Measurements from ENCODE around the gene SIL1. TPM values are rescaled to one million over a fixed set of nuclear protein-coding genes. Genes with fewer than 3 reads are reported as not detected.

The SIL1 gene
- total RNA-seq, 1 experiment from 2014 or later = 10.7 TPM

DNA sequence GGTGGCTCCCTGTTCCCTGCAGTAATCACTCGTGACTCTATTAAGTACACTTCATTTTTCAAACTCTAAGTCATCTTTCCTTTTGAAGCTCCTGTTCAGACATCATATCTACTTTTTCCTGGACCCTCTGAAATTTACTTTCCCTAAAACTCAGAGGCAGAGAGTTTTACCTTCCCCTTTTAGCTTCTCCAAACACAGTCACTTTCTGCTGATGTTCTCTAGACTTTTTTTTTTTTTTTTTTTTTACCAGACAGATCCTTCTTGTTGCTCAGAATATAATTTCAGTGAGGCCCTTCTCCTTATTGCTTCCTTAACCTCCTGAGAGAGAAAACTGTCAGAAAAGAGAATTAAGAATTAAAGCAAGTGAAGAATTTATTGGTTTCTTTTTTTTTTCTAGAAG is 236.4 kb downstream of the SIL1 start:
- Mint-ChIP-seq H3K27ac (no peak overlapping the region; the same call in 1 of the 2 replicates), H3K36me3 (no peaks in the 10 kb centered on the region), H3K9me3 (no peaks in the 10 kb centered on the region), H3K4me3 (no peak overlapping the region), H3K27me3 (ENCODE audit: low read depth) (no peaks in the 10 kb centered on the region), H3K4me1 (peaks cover 28% of the 10 kb centered on the region)
- CTCF ChIA-PET = interaction anchor here (0.8 to 2.1 kb wide), 2 partner anchors 8 to 15 kb away, joined by 3 to 7 read pairs; no protein-coding TSS in a partner anchor
- POLR2A ChIA-PET = no interaction called here
- ATAC-seq = no peak
- TF ChIP-seq GABPB1 (CRISPR knock-in tag; IDR thresholded peaks at IDR 0.05) (no peak), ZNF317 (CRISPR knock-in tag; IDR thresholded peaks at IDR 0.05; ENCODE audit: borderline replicate concordance, low read depth) (no peak), ZNF232 (CRISPR knock-in tag; IDR thresholded peaks at IDR 0.05) (no peak), MAX (CRISPR knock-in tag; IDR thresholded peaks at IDR 0.05) (no peak), ZSCAN18 (CRISPR knock-in tag; IDR thresholded peaks at IDR 0.05) (no peak), IRF1 (CRISPR knock-in tag; IDR thresholded peaks at IDR 0.05) (no peak), MXD4 (CRISPR knock-in tag; IDR thresholded peaks at IDR 0.05; ENCODE audit: borderline replicate concordance) (no peak), ETV6 (CRISPR knock-in tag; IDR thresholded peaks at IDR 0.05) (no peak), USF1 (CRISPR knock-in tag; IDR thresholded peaks at IDR 0.05) (no peak), ZMAT4 (CRISPR knock-in tag; IDR thresholded peaks at IDR 0.05) (no peak), CREB1 (CRISPR knock-in tag; IDR thresholded peaks at IDR 0.05) (no peak)
- TF ChIP-seq, protein P1, sequence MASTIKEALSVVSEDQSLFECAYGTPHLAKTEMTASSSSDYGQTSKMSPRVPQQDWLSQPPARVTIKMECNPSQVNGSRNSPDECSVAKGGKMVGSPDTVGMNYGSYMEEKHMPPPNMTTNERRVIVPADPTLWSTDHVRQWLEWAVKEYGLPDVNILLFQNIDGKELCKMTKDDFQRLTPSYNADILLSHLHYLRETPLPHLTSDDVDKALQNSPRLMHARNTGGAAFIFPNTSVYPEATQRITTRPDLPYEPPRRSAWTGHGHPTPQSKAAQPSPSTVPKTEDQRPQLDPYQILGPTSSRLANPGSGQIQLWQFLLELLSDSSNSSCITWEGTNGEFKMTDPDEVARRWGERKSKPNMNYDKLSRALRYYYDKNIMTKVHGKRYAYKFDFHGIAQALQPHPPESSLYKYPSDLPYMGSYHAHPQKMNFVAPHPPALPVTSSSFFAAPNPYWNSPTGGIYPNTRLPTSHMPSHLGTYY (CRISPR knock-in tag; IDR thresholded peaks at IDR 0.05) = no peak
- TF ChIP-seq, protein P2, sequence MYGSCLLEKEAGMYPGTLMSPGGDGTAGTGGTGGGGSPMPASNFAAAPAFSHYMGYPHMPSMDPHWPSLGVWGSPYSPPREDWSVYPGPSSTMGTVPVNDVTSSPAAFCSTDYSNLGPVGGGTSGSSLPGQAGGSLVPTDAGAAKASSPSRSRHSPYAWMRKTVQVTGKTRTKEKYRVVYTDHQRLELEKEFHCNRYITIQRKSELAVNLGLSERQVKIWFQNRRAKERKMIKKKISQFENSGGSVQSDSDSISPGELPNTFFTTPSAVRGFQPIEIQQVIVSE (CRISPR knock-in tag; IDR thresholded peaks at IDR 0.05; ENCODE audit: borderline replicate concordance) = no peak
- no peak for DNase-seq (ENCODE audit: low spot score)

DNA sequence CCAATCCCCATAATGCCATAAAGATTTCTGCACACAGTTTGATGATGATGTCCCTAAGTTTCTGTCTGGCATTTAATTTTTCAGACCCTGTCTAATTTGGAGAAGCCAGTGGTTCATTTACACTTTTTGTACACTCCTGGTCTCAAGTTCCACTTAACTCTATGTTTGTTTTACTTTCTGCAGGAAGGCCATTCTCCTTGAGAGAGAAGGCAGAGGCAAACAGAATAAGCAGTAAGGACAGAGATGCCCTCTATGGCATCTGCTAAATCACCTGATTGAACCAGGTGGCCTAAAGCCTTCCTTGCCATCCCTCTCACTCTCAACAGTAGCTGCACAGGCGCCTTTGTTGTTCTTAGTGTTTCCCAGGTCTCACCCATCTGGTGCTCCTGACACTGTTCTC is 236.9 kb downstream of the SIL1 start:
- Mint-ChIP-seq H3K27ac (no peak overlapping the region; the same call in 1 of the 2 replicates), H3K9me3 (no peaks in the 10 kb centered on the region), H3K36me3 (no peaks in the 10 kb centered on the region), H3K4me1 (peaks cover 28% of the 10 kb centered on the region), H3K27me3 (ENCODE audit: low read depth) (no peaks in the 10 kb centered on the region), H3K4me3 (no peak overlapping the region)
- ChIA-PET CTCF (no interaction called here), POLR2A (no interaction called here)
- DNase-seq (ENCODE audit: low spot score) (no peak), ATAC-seq (no peak)
- no peak for TF ChIP-seq ZNF138 (CRISPR knock-in tag; conservative IDR thresholded peaks at IDR 0.05)
- TF ChIP-seq, protein P3, sequence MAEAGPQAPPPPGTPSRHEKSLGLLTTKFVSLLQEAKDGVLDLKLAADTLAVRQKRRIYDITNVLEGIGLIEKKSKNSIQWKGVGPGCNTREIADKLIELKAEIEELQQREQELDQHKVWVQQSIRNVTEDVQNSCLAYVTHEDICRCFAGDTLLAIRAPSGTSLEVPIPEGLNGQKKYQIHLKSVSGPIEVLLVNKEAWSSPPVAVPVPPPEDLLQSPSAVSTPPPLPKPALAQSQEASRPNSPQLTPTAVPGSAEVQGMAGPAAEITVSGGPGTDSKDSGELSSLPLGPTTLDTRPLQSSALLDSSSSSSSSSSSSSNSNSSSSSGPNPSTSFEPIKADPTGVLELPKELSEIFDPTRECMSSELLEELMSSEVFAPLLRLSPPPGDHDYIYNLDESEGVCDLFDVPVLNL (CRISPR knock-in tag; IDR thresholded peaks at IDR 0.05; ENCODE audit: borderline replicate concordance, low read depth) = no peak
- no peak for TF ChIP-seq JAZF1 (CRISPR knock-in tag; IDR thresholded peaks at IDR 0.05)
- TF ChIP-seq PRRX2 (CRISPR knock-in tag; IDR thresholded peaks at IDR 0.05) = no peak
- TF ChIP-seq, protein P4, sequence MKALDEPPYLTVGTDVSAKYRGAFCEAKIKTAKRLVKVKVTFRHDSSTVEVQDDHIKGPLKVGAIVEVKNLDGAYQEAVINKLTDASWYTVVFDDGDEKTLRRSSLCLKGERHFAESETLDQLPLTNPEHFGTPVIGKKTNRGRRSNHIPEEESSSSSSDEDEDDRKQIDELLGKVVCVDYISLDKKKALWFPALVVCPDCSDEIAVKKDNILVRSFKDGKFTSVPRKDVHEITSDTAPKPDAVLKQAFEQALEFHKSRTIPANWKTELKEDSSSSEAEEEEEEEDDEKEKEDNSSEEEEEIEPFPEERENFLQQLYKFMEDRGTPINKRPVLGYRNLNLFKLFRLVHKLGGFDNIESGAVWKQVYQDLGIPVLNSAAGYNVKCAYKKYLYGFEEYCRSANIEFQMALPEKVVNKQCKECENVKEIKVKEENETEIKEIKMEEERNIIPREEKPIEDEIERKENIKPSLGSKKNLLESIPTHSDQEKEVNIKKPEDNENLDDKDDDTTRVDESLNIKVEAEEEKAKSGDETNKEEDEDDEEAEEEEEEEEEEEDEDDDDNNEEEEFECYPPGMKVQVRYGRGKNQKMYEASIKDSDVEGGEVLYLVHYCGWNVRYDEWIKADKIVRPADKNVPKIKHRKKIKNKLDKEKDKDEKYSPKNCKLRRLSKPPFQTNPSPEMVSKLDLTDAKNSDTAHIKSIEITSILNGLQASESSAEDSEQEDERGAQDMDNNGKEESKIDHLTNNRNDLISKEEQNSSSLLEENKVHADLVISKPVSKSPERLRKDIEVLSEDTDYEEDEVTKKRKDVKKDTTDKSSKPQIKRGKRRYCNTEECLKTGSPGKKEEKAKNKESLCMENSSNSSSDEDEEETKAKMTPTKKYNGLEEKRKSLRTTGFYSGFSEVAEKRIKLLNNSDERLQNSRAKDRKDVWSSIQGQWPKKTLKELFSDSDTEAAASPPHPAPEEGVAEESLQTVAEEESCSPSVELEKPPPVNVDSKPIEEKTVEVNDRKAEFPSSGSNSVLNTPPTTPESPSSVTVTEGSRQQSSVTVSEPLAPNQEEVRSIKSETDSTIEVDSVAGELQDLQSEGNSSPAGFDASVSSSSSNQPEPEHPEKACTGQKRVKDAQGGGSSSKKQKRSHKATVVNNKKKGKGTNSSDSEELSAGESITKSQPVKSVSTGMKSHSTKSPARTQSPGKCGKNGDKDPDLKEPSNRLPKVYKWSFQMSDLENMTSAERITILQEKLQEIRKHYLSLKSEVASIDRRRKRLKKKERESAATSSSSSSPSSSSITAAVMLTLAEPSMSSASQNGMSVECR (CRISPR knock-in tag; IDR thresholded peaks at IDR 0.05; ENCODE audit: borderline replicate concordance) = no peak
- TF ChIP-seq ZNF423 (CRISPR knock-in tag; IDR thresholded peaks at IDR 0.05) = no peak
- TF ChIP-seq ZSCAN18 (CRISPR knock-in tag; IDR thresholded peaks at IDR 0.05) = no peak
- no peak for TF ChIP-seq ZNF671 (CRISPR knock-in tag; IDR thresholded peaks at IDR 0.05)
- TF ChIP-seq OVOL2 (CRISPR knock-in tag; IDR thresholded peaks at IDR 0.05; ENCODE audit: borderline replicate concordance) = no peak
- no peak for TF ChIP-seq TP53 (CRISPR knock-in tag; IDR thresholded peaks at IDR 0.05)
- no peak for TF ChIP-seq USF1 (CRISPR knock-in tag; IDR thresholded peaks at IDR 0.05)

Data from WTC11 (cell line).